GM12878 (cell line): ENCODE measurements around the gene SIT1. TPM values are rescaled to one million over a fixed set of nuclear protein-coding genes. Genes with fewer than 3 reads are reported as not detected.

ENCODE experiments used
- ATAC-seq: fragments of 200-7000 bp; cut with Tn5 transposase; 3 replicates; pipeline ENCODE4 v1.9.1; 2020; ENCODE audit warnings: mild to moderate bottlenecking, moderate library complexity
- BruUV-seq: library from RNA; stranded (reverse); fragments of 400-500 nt; replicated peaks from 2 replicates; lab custom pipeline; 2021; lab: Mats Ljungman, UMichigan
- CTCF ChIA-PET: fragments of 300-600 bp; sonication (Branson Sonifier 250); formaldehyde crosslinking; extraction: SDS; loops from one replicate; lab custom pipeline; 2021; ENCODE audit warnings: inconsistent platforms; lab: Yijun Ruan, JAX
- POLR2A ChIA-PET: fragments of 350-600 bp; formaldehyde crosslinking; extraction: SDS; loops from one replicate; lab custom pipeline; 2021; ENCODE audit warnings: inconsistent platforms; lab: Charles Lee
- RAD21 ChIA-PET: fragments of 300-600 bp; sonication (Branson Sonifier 250); formaldehyde crosslinking; loops from one replicate; lab custom pipeline; 2023; ENCODE audit warnings: antibody characterized with exemption; ENCODE audit not compliant: unreplicated experiment; lab: Charles Lee
- SMC1A ChIA-PET: fragments of 300-600 bp; sonication (Branson Sonifier 250); formaldehyde crosslinking; loops from one replicate; lab custom pipeline; 2023; ENCODE audit not compliant: unreplicated experiment, uncharacterized antibody; lab: Charles Lee
- DNase-seq: peaks from one replicate; pipeline ENCODE4 v3.0.0-alpha.2; 2011; ENCODE audit warnings: low read depth, low spot score
- FAIRE-seq: peaks from 3 replicates; lab custom pipeline; 2011; peaks lifted over from hg19 to GRCh38; lab: Jason Lieb, UNC
- H2AFZ ChIP-seq: 2 replicates; pipeline ENCODE4 v1.6.0; 2011; ENCODE audit warnings: low read depth, low read length, control low read depth; ENCODE audit not compliant: control insufficient read depth
- H3K27ac ChIP-seq: 2 replicates; pipeline ENCODE4 v1.5.1; 2011; ENCODE audit warnings: control low read depth; ENCODE audit not compliant: control insufficient read depth, insufficient read depth
- H3K27me3 ChIP-seq, 2 experiments: replicated peaks in 1 of 2; 2 replicates each; pipeline versions ENCODE4 v1.6.0 to v1.6.1; 2011; ENCODE audit warnings: low read length in 1 of 2; ENCODE audit not compliant: control insufficient read depth in 2 of 2, insufficient read depth in 2 of 2
- H3K36me3 ChIP-seq, 2 experiments: 2 replicates each; pipeline ENCODE4 v1.5.1; 2011; ENCODE audit warnings: low read length in 1 of 2; ENCODE audit not compliant: control insufficient read depth in 2 of 2, insufficient read depth in 2 of 2
- H3K4me1 ChIP-seq: 2 replicates; pipeline ENCODE4 v1.6.1; 2011; ENCODE audit warnings: mild to moderate bottlenecking, low read length, moderate library complexity, mixed read lengths; ENCODE audit not compliant: control insufficient read depth, insufficient read depth
- H3K4me2 ChIP-seq: 2 replicates; pipeline ENCODE4 v1.6.0; 2011; ENCODE audit warnings: control low read depth; ENCODE audit not compliant: control insufficient read depth, insufficient read depth
- H3K4me3 ChIP-seq: fragments of 200-600 bp; sonication (generic); 2 replicates; pipeline ENCODE4 v1.5.1; 2016
- H3K79me2 ChIP-seq: 2 replicates; pipeline ENCODE4 v1.6.0; 2011; ENCODE audit warnings: low read length; ENCODE audit not compliant: control insufficient read depth, insufficient read depth
- H3K9ac ChIP-seq: 2 replicates; pipeline ENCODE4 v1.8.0; 2011; ENCODE audit warnings: low read length, control low read depth, mixed read lengths; ENCODE audit not compliant: control insufficient read depth, insufficient read depth
- H3K9me3 ChIP-seq: replicated peaks from 3 replicates; pipeline ENCODE4 v1.5.1; 2011; ENCODE audit warnings: mild to moderate bottlenecking, low read length; ENCODE audit not compliant: control insufficient read depth, insufficient read depth
- H4K20me1 ChIP-seq: 2 replicates; pipeline ENCODE4 v1.6.0; 2011; ENCODE audit not compliant: control insufficient read depth, insufficient read depth
- E4F1 ChIP-seq: fragments of 450-650 bp; IDR thresholded peaks from 2 replicates; pipeline ENCODE4 v1.6.1; 2018; ENCODE audit warnings: borderline replicate concordance, mild to moderate bottlenecking; ENCODE audit not compliant: partially characterized antibody
- IRF4 ChIP-seq: IDR thresholded peaks from 2 replicates; pipeline ENCODE4 v1.6.1; 2011; ENCODE audit warnings: low read depth, low read length
- MLLT1 ChIP-seq: fragments of 450-650 bp; IDR thresholded peaks from 2 replicates; pipeline ENCODE4 v1.6.1; 2016; ENCODE audit warnings: mild to moderate bottlenecking
- ZZZ3 ChIP-seq: IDR thresholded peaks from 2 replicates; pipeline ENCODE4 v1.6.1; 2011; ENCODE audit warnings: low read depth; ENCODE audit not compliant: control insufficient read depth, insufficient read length
- WGBS: methylation state at CpG from one replicate; pipeline ENCODE4 v1.1.6; 2016; ENCODE audit warnings: low lambda C conversion rate; ENCODE audit not compliant: insufficient replicate concordance, insufficient coverage; ENCODE audit errors: missing lambda C conversion rate; 5-methylcytosine and 5-hydroxymethylcytosine counted together
- in situ Hi-C: fragments of 300-500 bp; cut with MboI; formaldehyde crosslinking; loops from 9 replicates; pipeline ENCODE4 v1.14.3; 2018; ENCODE audit warnings: mixed read lengths
- intact Hi-C: fragments of 100-400 bp; cut with micrococcal nuclease; formaldehyde crosslinking; loops from one replicate; pipeline ENCODE4 v1.14.2; 2022; ENCODE audit not compliant: unreplicated experiment
- polyA plus RNA-seq, 11 experiments: library from polyadenylated mRNA; depleted of rRNA in 4 of 11; unstranded in 6 of 11; stranded (reverse) in 5 of 11; fragments of >200 nt; fragmentation: Nextera tagmentation in 4 of 11; fragmentation: Illumina TruSeq in 1 of 11; extraction: Ambion mirVana in 4 of 11; extraction: Trizol in 1 of 11; gene quantifications; 1 replicate in 1 of 11; 2 replicates in 10 of 11; pipeline versions ENCODE4 v1.2.1 to v1.2.3, GENCODE V29; 2011 to 2016; ENCODE audit warnings: inconsistent platforms in 2 of 11, missing spikeins in 2 of 11, low read depth in 1 of 11
- total RNA-seq, 4 experiments: library from RNA; depleted of rRNA in 3 of 4; stranded (reverse); fragments of >200 nt in 3 of 4; fragmentation: Illumina TruSeq in 1 of 4; extraction: Trizol in 1 of 4; gene quantifications; 2 replicates each; pipeline versions ENCODE4 v1.2.1 to v1.2.3, GENCODE V29; 2013 to 2021

The SIT1 gene
- total and polyA plus RNA-seq, 10 of the 15 experiments (the other 5 are each of a cell fraction or from before 2014, with no cell fraction given), result 0.97 to 137 (median 59.7) TPM

GRCh38 chr9:35656348-35656747 lies 5.6 kb upstream of the SIT1 start:
- WGBS, result 79% methylated on average over 17 of the region's 17 CpGs
- TF ChIP-seq E4F1, result no peak
- no peak for TF ChIP-seq ZZZ3
- no peak for TF ChIP-seq IRF4
- 0 out of 2 replicates have a peak, but pooled peaks have one; percentile 27 for TF ChIP-seq MLLT1
- FAIRE-seq (no peak), DNase-seq (no peak), ATAC-seq (no peak)
- H2AFZ ChIP-seq, result no peak overlapping the region
- H3K4me1 ChIP-seq, result peaks cover 23% of the 10 kb centered on the region
- H3K79me2 ChIP-seq, result peaks cover 21% of the 10 kb centered on the region
- H3K36me3 ChIP-seq, result peaks cover 3 to 6% of the 10 kb centered on the region in 2 experiments; a peak in 2 of 4 replicates
- no peak overlapping the region for H3K4me3 ChIP-seq
- ChIA-PET CTCF (interaction anchor here (0.6 to 13.5 kb wide), 10 partner anchors 9 to 123 kb away, joined by 3 to 227 read pairs (median 10); partner anchors contain the start of genes ARHGEF39, CREB3, TESK1 and TLN1), RAD21 (interaction anchor here (1.1 to 4.3 kb wide), 6 partner anchors 8 to 92 kb away, joined by 3 to 60 read pairs (median 6); partner anchors contain the start of genes GBA2, RGP1, TESK1 and TLN1), POLR2A (interaction anchor here (1.5 to 10.9 kb wide), 6 partner anchors 8 to 73 kb away, joined by 5 to 163 read pairs (median 18); partner anchors contain the start of genes ARHGEF39, CD72, CREB3 and SIT1), SMC1A (interaction anchor here (6.7 to 12.5 kb wide), 2 partner anchors 9 to 73 kb away, joined by 114 to 145 read pairs; partner anchors contain the start of genes CREB3, SIT1 and TLN1)
- no peak overlapping the region for H3K27ac ChIP-seq
- BruUV-seq, result no TSS peak
- intact Hi-C loops, result loop anchor here (10.0 kb wide), 1 partner anchor 168 kb away; the partner anchor contains the start of genes FAM221B and TMEM8B
- no peak overlapping the region for H3K9ac ChIP-seq
- in situ Hi-C loops, result no loop called here
- no peak overlapping the region for H3K4me2 ChIP-seq
- H3K27me3 ChIP-seq, result no peaks in the 10 kb centered on the region
- no peaks in the 10 kb centered on the region for H4K20me1 ChIP-seq
- H3K9me3 ChIP-seq, result no peaks in the 10 kb centered on the region
